Activated CD8-positive, alpha-beta memory T cell treated with anti-CD3 and anti-CD28 coated beads for 4 hours (primary cell): Measurements from ENCODE around the gene SDK2.
A peak's percentile ranks its signal among the peaks of the same experiment; 100 is the strongest.

Experiments used
- DNase-seq, 2 donors: peaks; one replicate each; pipeline ENCODE4 v3.0.0-alpha.2; 2020; ENCODE audit warnings: low read depth in 2 of 2

Gene SDK2

GRCh38 chr17:73609758-73610157 is 34.5 kb downstream of the SDK2 start:
- DNase-seq, result no peak

GRCh38 chr17:73609060-73609459 is 35.2 kb downstream of the SDK2 start:
- DNase-seq, result no peak

DNA sequence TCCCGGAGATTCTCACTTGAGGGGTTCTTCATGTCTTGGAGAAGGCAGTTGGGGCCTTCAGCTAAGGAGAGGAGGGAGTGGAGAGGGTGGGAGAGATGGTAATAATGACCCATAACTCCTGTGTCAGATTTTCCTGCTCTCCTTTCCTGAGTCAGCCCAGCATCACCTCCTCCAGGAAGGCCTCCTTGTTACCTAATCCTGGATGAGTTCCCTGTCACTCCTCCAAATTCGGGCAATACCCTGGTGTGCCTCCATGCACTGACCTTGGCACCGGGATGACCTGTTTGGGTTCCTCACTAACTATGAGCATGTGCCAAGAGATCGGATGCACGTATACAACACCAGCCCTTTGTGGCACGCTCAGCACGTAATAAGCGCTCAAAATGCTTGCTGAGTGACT is 38.8 kb downstream of the SDK2 start:
- no peak for DNase-seq

- DNase-seq, result no peak
Observed at GRCh38 chr17:73604476-73604875, 39.8 kb downstream of the SDK2 start.

- DNase-seq, result no peak
Observed at GRCh38 chr17:73603971-73604370, 40.3 kb downstream of the SDK2 start.

DNA sequence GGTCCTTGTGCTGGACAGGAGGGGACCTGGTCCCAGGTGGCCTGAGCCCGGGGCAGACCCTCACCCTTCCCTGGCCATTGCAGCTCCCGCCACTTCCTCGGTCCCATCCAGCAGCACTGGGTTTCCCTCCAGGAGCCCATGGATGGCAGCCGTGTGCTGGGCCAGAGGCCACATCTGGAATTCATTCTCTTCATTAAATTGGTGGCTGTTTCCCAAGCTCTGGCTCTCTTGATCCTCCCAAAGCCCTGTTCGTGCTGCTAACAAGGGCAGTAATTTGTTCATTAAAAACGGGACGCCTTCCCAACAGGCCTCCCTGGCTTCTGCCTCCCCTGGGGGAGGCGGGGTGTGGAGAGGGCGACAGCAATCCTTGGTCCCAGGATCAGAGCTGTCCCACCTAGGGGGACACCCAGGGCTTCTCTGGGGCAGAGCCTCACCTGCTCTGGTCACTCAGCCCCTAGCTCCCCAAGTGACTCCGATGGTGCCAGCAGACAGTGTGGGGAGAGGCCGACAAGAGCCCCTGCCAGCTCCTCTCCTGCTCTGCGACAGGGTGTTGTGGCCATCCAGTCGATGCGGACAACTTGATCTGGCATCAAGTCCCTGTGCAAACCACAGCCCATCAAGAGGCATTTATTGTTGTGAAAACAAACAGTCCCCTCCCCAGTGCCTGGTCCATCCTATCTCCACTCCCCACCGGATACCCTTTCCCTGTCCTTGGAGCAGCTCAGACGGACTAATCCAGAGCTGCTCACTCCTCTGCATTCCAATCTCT is 44.0 kb downstream of the SDK2 start:
- DNase-seq, result no peak

DNA sequence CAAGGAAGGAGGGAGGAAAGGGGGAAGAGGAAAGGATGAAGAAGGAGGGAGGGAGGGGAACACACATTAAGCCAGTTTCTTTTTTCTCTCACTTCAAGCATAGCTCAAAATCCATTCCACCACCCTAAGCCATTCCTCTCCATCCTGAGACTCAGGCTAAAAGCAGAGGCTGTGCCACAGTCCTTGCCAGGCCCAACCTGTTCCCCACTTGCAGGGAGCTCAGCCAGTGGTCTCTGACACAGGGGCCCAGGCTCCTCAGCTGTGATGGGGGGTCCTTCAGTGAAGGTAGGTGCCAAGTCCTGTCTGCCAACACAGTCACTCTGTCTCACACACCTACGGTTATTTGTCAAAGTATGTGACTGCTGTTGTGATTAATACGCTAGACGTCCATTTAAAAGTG is 44.6 kb downstream of the SDK2 start:
- no peak for DNase-seq

GRCh38 chr17:73598212-73598611 is 46.0 kb downstream of the SDK2 start:
- no peak for DNase-seq

- DNase-seq, result no peak
Observed at GRCh38 chr17:73595931-73596330, 48.3 kb downstream of the SDK2 start.

GRCh38 chr17:73595479-73595878 is 48.8 kb downstream of the SDK2 start:
- DNase-seq, result no peak

- DNase-seq, result no peak
Observed at GRCh38 chr17:73595068-73595467, 49.2 kb downstream of the SDK2 start.

DNA sequence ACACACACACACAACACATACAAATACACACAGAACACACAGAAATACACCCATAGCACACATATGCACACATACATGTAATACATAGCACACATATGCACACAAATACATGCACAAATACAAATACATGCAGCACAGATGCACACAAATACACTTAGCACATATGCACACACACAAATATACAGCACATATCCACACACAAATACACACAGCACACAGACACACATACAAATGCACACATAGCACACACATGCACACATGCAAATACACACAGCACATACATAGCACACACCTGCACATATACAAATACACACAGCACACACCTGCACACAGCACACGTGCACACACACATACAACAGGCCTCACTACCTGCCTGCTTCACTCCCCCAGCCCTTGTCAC is 49.6 kb downstream of the SDK2 start:
- no peak for DNase-seq

- no peak for DNase-seq
Observed at GRCh38 chr17:73594025-73594424, 50.2 kb downstream of the SDK2 start.

GRCh38 chr17:73593249-73593965 is 50.8 kb downstream of the SDK2 start:
- DNase-seq, result no peak

- DNase-seq, result no peak
Observed at GRCh38 chr17:73592501-73592961, 51.7 kb downstream of the SDK2 start.

DNA sequence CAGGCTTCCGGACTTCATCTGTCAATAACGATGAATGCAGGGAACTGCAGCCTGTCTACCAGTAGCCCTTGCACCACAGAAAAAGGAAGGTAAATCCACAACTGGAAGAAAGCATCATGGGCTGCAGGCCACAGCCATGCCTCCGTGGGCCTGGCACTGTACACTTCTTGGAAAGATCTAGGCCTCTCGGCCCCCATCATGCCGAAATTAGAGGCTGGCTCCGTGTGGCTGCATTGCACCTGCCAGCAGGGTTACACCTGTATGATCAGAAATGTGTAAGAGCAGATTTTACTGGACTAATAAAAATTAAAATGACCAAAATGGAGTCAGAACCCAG is 52.2 kb downstream of the SDK2 start:
- no peak for DNase-seq

DNA sequence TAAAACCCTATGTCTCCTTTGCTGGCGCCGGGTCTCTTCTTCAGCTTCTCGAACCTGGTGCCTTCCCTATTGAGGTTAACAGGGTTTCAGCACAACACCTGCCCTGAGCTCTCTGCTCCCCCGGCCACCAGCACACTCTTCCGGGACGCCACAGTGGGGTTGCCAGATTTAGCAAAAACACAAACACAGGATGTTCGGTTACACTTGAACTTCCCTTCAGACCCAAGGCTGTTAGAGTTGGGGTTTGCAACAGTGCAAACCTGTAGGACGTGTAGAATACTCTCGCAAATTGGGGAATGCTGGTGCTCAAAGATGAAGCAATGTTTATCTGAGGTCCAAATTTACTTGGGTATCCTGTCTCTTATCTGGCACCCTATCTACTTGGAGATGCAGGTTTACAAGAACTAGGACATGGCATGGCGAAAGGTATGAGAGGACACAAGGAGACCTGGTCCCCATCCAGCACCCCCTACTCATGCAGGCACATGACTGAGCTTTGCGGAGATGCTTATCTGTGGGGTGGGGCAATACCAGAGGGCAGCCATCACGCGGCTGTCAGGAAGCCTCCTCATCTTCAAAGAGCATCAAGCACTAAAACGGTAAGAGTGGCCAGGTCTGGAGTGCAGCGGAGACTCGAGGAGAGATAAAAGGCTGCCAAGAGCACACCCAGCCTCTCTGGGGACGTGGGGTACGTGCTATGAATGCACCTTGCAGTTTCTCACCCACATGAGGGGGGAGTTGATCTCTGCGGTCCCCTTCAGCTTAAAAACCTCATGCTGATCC is 52.8 kb downstream of the SDK2 start:
- DNase-seq, result peak in 1 of 2 donors; percentile 8

DNA sequence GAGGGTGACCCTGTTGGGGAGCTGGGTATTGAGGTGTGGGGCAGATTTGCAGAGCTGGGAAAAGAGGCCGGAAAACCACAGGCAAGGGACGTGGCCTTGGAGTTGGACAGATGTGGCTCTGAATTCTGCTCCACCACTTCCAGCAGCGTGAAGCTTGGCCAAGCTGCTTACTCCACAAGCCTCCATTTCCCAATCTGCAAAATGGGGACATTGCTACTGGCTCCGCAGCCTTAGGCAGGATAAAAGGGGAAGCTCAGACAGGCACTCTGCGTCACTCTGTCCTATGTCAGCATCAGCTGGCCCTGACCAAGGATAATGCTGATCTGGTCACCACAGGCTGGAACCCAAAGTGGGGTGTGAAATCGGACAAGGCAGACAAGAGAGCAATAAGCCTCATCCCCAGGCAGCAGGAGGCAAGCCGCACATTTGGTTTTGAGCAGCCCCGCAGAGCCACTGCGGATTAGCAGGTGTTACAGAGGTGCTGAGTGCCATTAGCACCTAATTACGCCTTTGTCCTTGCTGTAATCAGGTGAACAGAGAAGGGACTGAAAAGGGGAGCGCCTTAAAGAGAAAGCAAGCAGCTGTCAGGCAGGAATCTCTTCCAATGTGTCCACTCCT is 54.8 kb downstream of the SDK2 start:
- DNase-seq, result no peak

- DNase-seq, result no peak
Observed at GRCh38 chr17:73588891-73589290, 55.4 kb downstream of the SDK2 start.

DNA sequence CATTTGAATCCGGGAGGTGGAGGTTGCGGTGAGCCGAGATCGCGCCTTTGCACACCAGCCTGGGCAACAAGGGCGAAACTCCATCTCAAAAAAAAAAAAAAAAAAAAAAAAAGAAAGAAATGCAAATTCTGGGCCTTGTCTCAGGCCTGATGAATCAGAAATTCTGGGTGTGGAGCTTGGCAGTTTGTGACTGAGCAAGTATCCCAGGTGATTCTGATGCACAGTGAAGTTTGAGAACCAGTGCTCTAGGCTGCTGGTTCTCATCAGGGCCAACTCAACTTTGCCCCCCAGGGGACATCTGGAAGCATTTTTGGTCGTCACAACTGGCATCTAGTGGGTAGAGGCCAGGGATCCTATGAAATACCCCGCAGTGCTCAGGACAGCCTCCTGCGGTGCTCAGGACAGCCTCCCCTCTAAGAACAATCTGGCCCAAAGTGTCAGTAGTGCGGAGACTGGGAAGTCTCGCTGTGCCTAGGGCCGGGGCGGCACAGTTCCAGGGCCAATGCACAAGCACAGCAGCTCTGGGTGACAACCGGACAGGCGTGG is 55.9 kb downstream of the SDK2 start:
- no peak for DNase-seq

DNA sequence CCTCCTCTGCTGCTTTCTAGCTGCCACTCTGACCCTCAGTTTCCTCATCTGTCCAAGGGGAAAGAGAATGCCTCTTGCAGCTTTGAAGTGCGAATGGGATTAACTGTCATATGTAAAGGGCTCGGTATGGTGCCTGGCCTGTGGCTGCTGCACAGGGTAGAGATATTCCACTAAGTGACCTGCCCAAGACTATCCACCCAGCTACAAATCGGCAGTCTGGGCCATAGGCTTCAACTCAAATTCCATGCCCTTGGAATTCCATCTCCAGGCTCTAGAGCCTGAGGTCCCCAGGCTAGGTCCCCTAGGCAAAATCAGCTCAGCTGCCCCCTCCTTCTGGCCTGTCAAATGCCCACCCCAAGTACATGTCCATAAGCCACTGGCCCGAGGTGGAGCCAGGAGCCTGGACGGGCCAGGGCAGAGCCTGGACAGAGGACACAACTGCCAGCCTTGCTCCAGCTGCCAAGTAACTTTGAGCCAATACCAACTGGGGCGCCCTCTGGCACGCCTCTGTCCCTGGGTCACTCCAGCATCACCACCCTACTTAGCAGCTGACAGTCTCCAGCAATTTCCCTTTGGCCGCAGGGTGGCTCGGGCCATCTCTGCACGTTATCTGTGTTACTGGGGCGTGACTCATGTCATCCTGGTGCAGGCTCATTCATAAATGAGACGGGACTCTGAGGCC is 57.2 kb downstream of the SDK2 start:
- no peak for DNase-seq
